Large intestine (tissue), 3 donors: Measurements from ENCODE around the gene NMRK2. TPM values are rescaled to one million over a fixed set of nuclear protein-coding genes. Genes with fewer than 3 reads are reported as not detected.

Experiments
- DNase-seq, 2 donors: peaks; one replicate each; pipeline versions ENCODE4 v3.0.0 to v3.0.0-alpha.2; 2013
- H3K27ac ChIP-seq: one replicate; pipeline ENCODE4 v1.5.1; 2013; ENCODE audit warnings: low read length
- H3K27me3 ChIP-seq: 2 replicates; pipeline ENCODE4 v1.6.1; 2013; ENCODE audit warnings: low read length; ENCODE audit not compliant: control insufficient read depth, insufficient read depth
- H3K36me3 ChIP-seq: 2 replicates; pipeline ENCODE4 v1.6.1; 2013; ENCODE audit warnings: low read length; ENCODE audit not compliant: control insufficient read depth, insufficient read depth
- H3K4me1 ChIP-seq: one replicate; pipeline ENCODE4 v1.6.1; 2013; ENCODE audit warnings: low read length; ENCODE audit not compliant: control insufficient read depth, insufficient read depth
- H3K4me3 ChIP-seq: one replicate; pipeline ENCODE4 v1.5.1; 2013; ENCODE audit warnings: low read length
- H3K9me3 ChIP-seq: one replicate; pipeline ENCODE4 v1.6.1; 2013; ENCODE audit warnings: mild to moderate bottlenecking, low read depth, low read length, moderate library complexity; ENCODE audit not compliant: control insufficient read depth
- WGBS: methylation state at CpG from one replicate; pipeline ENCODE4 v1.1.5; 2013; ENCODE audit warnings: low lambda C conversion rate; ENCODE audit not compliant: insufficient coverage; 5-methylcytosine and 5-hydroxymethylcytosine counted together
- polyA plus RNA-seq: library from polyadenylated mRNA; unstranded; fragments of 120-200 nt; gene quantifications from one replicate; pipeline ENCODE4 v1.2.1, GENCODE V29; 2013

The NMRK2 gene
- polyA plus RNA-seq, 1 donor, result 0.43 TPM

DNA sequence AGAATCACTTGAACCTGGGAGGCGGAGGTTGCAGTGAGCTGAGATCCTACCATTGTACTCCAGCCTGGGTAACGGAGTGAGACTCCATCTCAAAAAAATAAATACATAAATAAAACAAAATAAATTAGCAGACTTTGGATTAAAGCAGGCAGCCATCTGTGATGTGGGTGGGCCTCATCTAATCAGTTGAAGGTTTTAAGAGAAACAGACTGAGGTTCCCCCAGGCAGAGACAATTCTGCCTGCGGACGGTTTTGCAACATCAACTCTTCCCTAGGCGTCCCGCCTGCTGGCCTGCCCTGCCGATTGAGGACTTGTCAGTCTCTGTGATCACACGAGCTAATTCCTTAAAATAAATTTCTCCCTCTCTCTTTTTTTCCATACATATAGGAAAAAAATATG lies 28.6 kb upstream of the NMRK2 start:
- Histone ChIP-seq H3K27me3 (no peaks in the 10 kb centered on the region), H3K4me1 (no peaks in the 10 kb centered on the region), H3K4me3 (no peak overlapping the region), H3K36me3 (no peaks in the 10 kb centered on the region), H3K9me3 (no peaks in the 10 kb centered on the region), H3K27ac (no peak overlapping the region)
- DNase-seq, result no peak
- no CpG with 5 or more reads among the region's 8 CpGs for WGBS

DNA sequence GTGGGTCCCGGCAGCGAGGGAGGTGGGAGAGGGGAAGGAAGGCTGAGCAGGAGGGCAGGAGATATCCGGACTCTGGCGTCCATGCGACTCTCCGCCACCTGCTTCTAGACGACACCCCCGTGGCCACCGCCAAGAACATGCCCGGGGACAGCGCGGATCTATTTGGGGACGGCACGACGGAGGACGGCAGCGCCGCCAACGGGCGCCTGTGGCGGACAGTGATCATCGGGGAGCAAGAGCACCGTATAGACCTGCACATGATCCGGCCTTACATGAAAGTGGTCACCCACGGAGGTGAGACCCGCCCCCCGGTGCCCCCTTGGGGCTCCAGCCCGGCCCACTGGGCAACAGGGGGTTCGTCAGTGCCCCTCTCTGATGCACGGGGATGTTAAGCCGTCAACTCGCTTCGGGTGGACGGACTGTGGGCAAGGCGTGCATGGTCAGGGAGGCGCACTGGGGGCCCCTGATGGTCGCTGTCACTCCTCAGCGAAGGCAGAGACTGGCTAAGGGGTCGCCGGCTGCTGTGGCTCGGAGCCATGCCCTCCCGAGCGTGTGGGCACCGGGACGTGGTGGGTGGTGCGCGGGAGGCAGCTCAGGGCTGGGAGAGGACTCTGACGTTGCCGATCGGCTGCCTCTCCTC lies 25.1 kb upstream of the NMRK2 start:
- DNase-seq, result no peak
- no peak overlapping the region for H3K27ac ChIP-seq
- H3K4me3 ChIP-seq, result no peak overlapping the region
- WGBS, result no CpG with 5 or more reads among the region's 50 CpGs
- no peaks in the 10 kb centered on the region for H3K9me3 ChIP-seq
- no peaks in the 10 kb centered on the region for H3K27me3 ChIP-seq
- H3K4me1 ChIP-seq, result no peaks in the 10 kb centered on the region
- H3K36me3 ChIP-seq, result no peaks in the 10 kb centered on the region

DNA sequence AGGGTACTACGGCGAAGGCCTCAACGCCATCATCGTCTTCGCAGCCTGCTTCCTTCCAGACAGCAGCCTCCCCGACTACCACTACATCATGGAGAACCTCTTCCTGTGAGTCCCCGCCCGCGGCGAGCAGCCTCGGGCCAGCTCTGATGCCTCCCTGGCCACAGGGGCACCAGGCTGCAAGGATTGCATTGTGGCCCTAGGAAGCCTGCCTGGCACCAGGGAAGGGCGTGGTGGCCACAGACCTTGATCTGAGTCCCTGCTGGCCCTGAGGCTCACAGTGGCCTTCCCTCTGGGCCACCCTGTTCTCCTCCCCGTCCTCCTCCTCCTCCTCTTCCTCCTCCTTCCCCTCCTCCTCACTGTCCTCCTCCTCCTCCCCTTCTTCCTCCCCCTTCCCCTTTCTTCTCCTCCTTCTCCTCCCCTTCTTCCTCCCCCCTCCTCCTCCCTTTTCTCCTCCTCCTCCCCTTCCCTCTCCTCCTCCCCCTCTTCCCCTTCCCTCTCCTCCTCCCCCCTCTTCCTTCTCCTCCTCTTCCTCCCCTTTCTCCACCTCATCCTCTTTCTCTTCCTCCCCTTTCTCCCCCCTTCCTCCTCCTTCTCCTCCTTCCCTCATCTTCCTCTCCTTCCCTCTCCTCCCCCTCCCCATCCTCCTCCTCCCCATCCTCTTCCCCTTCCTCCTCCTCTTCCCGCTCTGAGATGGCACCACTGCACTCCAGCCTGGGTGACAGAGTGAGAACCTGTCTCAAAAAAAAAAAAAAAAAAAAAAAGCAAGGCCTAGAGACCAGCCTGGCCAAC lies 24.4 kb upstream of the NMRK2 start:
- Histone ChIP-seq H3K36me3 (no peaks in the 10 kb centered on the region), H3K27me3 (no peaks in the 10 kb centered on the region), H3K27ac (no peak overlapping the region), H3K4me1 (no peaks in the 10 kb centered on the region), H3K4me3 (no peak overlapping the region), H3K9me3 (no peaks in the 10 kb centered on the region)
- no CpG with 5 or more reads among the region's 14 CpGs for WGBS
- DNase-seq, result no peak

DNA sequence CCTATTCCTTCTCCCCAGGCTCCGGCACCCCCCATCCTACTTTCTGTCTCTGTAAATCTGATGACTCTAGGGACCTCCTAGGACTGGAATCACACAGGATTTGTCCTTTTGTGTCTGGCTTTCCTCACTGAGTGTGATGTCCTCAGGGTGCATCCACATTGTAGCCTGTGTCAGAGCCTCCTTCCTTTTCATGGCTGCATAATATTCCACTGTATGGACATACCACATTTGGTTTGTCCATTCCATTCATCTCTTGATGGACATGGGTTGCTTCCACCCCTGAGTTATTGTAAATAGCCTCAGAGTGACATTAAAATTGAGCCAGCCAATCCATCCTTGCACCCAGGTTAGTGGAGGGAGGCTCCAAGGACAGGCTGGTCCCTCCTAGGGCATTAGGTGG lies 22.8 kb upstream of the NMRK2 start:
- H3K4me3 ChIP-seq, result no peak overlapping the region
- WGBS, result 100% methylated on average over 1 of the region's 1 CpG
- no peaks in the 10 kb centered on the region for H3K4me1 ChIP-seq
- DNase-seq, result no peak
- H3K27ac ChIP-seq, result no peak overlapping the region
- H3K9me3 ChIP-seq, result no peaks in the 10 kb centered on the region
- no peaks in the 10 kb centered on the region for H3K27me3 ChIP-seq
- H3K36me3 ChIP-seq, result no peaks in the 10 kb centered on the region

DNA sequence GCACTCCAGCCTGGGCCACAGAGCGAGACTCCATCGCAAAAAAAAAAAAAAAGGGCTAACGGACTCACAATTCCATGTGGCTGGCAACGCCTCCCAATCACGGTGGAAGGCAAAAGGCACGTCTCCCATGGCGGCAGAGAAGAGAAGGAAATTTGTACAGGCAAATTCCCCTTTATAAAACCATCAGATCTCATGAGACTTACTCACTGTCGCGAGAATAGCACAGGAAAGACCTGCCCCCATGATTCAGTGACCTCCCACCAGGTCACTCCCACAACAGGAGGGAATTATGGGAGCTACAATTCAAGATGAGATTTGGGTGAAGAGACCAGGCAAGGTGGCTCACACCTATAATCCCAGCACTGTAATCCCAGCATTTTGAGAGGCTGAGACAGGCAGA lies 18.7 kb upstream of the NMRK2 start:
- no CpG with 5 or more reads among the region's 9 CpGs for WGBS
- Histone ChIP-seq H3K27me3 (no peaks in the 10 kb centered on the region), H3K9me3 (no peaks in the 10 kb centered on the region)

DNA sequence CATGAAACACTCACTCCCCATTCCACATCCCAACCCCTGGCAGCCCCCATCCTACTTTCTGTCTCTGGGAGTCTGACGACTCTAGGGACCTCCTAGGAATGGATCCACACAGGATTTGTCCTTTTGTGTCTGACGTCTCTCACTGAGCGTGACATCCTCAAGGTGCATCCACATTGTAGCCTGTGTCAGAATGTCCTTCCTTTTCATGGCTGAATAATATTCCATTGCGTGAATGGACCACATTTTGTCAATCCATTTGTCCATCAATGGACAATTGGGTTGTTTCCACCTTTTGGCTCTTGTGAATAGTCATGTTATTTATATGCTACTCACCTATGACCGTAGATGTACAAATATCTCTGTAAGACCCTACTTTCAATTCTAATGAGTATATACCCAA lies 16.8 kb upstream of the NMRK2 start:
- no peaks in the 10 kb centered on the region for H3K27me3 ChIP-seq
- no peaks in the 10 kb centered on the region for H3K36me3 ChIP-seq
- no peak overlapping the region for H3K4me3 ChIP-seq
- H3K4me1 ChIP-seq, result no peaks in the 10 kb centered on the region
- WGBS, result no CpG with 5 or more reads among the region's 5 CpGs
- peaks cover 2% of the 10 kb centered on the region for H3K9me3 ChIP-seq
- H3K27ac ChIP-seq, result no peak overlapping the region
- DNase-seq, result no peak

More for the DNA sequence above, 18.7 kb upstream of the NMRK2 start:
- Histone ChIP-seq H3K27ac (no peak overlapping the region), H3K36me3 (no peaks in the 10 kb centered on the region), H3K4me1 (no peaks in the 10 kb centered on the region), H3K4me3 (no peak overlapping the region)
- DNase-seq, result no peak

DNA sequence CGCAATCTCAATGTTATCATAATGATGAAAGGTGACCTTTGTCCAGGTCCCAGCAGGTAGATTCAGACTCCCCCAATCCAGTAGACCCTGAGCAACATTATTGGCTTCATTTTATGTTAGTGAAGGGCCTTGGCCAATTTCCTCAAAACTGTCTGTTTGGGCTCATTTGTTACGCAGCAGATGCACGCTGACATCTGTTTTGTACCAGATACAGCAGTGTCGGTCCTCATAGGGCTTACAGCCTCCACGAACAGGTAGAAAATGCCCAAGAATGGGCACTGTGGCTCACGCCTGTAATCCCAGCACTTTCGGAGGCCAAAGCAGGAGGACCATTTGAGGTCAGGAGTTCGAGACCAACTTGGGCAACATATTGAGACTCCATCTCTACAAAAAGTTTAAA lies 13.1 kb upstream of the NMRK2 start:
- Histone ChIP-seq H3K27me3 (no peaks in the 10 kb centered on the region), H3K9me3 (peaks cover 16% of the 10 kb centered on the region), H3K36me3 (no peaks in the 10 kb centered on the region), H3K4me3 (no peak overlapping the region), H3K27ac (no peak overlapping the region), H3K4me1 (no peaks in the 10 kb centered on the region)
- WGBS, result no CpG with 5 or more reads among the region's 8 CpGs
- DNase-seq, result no peak

DNA sequence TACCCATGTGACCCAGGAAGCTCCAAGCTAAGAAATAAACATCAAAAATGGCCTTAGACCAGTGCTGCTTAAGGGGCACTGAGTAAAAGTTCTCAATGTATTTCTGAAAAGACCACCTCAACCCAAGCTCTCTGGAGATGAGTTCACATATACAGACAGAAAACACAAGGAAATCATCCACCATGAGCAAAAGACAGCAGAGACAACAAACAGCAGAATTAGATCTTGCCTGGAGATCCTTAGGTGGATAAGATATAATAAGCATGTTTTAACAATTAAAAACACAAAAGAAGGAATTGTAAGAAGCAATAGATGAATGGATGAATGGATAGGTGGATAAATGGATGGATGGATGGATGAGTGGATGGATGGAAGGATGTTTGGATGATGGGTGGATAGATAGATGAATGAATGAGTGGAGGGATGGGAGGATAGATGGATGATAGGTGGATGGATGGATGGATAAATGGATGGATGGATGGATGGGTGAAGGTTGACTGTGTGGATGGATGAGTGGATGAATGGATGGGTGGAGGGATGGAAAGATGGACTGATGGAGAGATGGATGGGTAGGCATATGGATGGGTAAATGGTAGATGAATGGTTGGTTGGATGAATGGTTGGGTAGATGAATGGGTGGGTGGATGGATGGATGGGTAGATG lies 9.6 kb upstream of the NMRK2 start:
- Histone ChIP-seq H3K27me3 (no peaks in the 10 kb centered on the region), H3K4me3 (no peak overlapping the region), H3K4me1 (no peaks in the 10 kb centered on the region), H3K36me3 (no peaks in the 10 kb centered on the region), H3K27ac (no peak overlapping the region), H3K9me3 (peaks cover 20% of the 10 kb centered on the region)
- no peak for DNase-seq

DNA sequence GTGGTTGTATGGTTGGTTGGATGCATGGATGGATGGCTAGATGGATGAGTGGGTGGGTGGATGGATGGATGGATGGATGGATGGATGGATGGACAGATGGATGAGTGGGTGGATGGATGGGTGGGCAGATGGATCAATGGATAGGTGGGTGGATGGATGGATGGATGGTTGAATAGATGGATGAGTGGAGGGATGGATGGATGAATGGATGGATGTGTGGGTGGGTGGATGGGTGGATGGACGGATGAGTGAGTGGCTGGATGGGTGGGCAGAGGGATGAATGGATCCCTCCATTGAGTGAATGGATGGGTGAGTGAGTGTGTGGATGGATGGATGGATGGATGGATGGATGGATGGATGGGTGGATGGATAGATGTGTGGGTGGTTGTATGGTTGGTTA lies 9.0 kb upstream of the NMRK2 start:
- WGBS, result 40% methylated on average over 1 of the region's 1 CpG
- H3K9me3 ChIP-seq, result peaks cover 20% of the 10 kb centered on the region
- no peak overlapping the region for H3K4me3 ChIP-seq
- DNase-seq, result no peak
- H3K4me1 ChIP-seq, result no peaks in the 10 kb centered on the region
- H3K36me3 ChIP-seq, result no peaks in the 10 kb centered on the region
- H3K27ac ChIP-seq, result no peak overlapping the region
- H3K27me3 ChIP-seq, result no peaks in the 10 kb centered on the region

DNA sequence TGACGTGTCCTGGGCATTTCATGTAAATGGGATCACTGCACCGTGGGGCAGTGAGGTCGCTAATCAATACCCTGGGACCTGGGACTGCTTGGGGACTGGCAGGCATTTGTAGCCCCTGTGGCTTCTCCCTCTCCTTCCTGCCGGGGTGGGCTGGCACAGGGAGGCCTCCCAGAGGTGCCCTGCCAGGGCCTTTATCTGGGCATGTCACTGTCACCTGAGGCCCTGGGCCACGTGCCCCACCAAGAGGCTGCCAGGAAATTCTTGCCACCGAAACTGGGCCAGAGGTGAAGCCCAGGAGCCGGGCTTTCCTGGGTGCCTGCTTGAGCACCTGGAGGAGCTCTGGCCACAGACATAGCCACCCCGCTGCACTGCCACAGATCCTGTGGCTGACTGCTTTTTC lies 1.8 kb upstream of the NMRK2 start:
- WGBS, result no CpG with 5 or more reads among the region's 8 CpGs
- H3K27me3 ChIP-seq, result peaks cover 35% of the 10 kb centered on the region
- no peak for DNase-seq

More for the DNA sequence above, 1.8 kb upstream of the NMRK2 start:
- H3K36me3 ChIP-seq, result no peaks in the 10 kb centered on the region
- H3K4me1 ChIP-seq, result no peaks in the 10 kb centered on the region
- H3K4me3 ChIP-seq, result no peak overlapping the region
- H3K9me3 ChIP-seq, result peaks cover 9% of the 10 kb centered on the region
- no peak overlapping the region for H3K27ac ChIP-seq
